Loucy (cell line): Measurements from ENCODE around the gene CUX1.

Experiments used
- CTCF ChIP-seq: fragments of 200-600 bp; sonication (generic); conservative IDR thresholded peaks from 2 replicates; pipeline ENCODE4 v1.5.1; 2014; ENCODE audit warnings: mild to moderate bottlenecking, antibody characterized with exemption, low read length
- EZH2phosphoT487 ChIP-seq: fragments of 200-600 bp; IDR thresholded peaks from 2 replicates; pipeline ENCODE4 v1.6.1; 2018; ENCODE audit warnings: antibody characterized with exemption, mild to moderate bottlenecking, moderate library complexity, borderline replicate concordance

- no peak for TF ChIP-seq CTCF
- no peak for TF ChIP-seq EZH2phosphoT487
These were observed 397.8 kb downstream of the CUX1 start for GRCh38 chr7:102215256-102215655.
